ENCODE data around the gene RAB11FIP5. TPM values are rescaled to one million over a fixed set of nuclear protein-coding genes. Genes with fewer than 3 reads are reported as not detected.
"Not testable (repeated sequence)": the region's sequence is repeated elsewhere in the genome, so short reads cannot be mapped to it uniquely, and the experiment has no call there.

RAB11FIP5 gene
- total and polyA plus RNA-seq, 10 of the 15 experiments (the other 5 are each of a cell fraction or from before 2014, with no cell fraction given) = 0.03 to 0.20 (median 0.06) TPM; not detected in 6

DNA sequence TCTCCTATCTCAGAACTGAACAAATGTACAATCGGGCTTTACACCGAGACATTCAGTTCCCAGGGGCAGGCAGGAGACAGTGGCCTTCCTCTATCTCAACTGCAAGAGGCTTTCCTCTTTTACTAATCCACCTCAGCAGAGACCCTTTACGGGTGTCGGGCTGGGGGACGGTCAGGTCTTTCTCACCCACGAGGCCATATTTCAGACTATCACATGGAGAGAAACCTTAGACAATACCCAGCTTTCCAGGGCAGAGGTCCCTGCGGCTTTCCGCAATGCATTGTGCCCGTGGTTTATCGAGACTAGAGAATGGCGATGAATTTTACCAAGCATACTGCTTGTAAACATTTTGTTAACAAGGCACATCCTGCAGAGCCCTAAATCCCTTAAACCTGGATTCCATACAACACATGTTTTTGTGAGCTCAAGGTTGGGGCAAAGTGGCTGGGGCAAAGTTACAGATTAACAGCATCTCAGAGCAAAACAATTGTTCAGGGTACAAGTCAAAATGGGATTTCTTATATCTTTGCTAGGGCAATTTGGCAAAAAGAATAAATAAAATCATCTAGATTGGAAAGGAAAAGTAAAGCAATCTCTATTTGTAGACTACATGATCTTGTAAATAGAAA is 7.0 kb upstream of the RAB11FIP5 start:
- ATAC-seq; H3K4me3 ChIP-seq; H3K9me3 ChIP-seq (replicated peaks; ENCODE audit: control insufficient read depth, insufficient read depth, low read length); H2AFZ ChIP-seq (ENCODE audit: control insufficient read depth, low read depth, low read length); H3K79me2 ChIP-seq (ENCODE audit: control insufficient read depth, insufficient read depth, low read length); FAIRE-seq; H3K9ac ChIP-seq (ENCODE audit: control insufficient read depth, insufficient read depth, low read length); H3K36me3 ChIP-seq (ENCODE audit: control insufficient read depth in 2 of 2, insufficient read depth in 2 of 2, low read length in 1 of 2); BruUV-seq (replicated peaks); H3K27me3 ChIP-seq (replicated peaks in 1 of 2; ENCODE audit: control insufficient read depth in 2 of 2, insufficient read depth in 2 of 2, low read length in 1 of 2); DNase-seq (ENCODE audit: low read depth, low spot score); H3K27ac ChIP-seq (ENCODE audit: control insufficient read depth, insufficient read depth); CTCF ChIA-PET; POLR2A ChIA-PET; H3K4me2 ChIP-seq (ENCODE audit: control insufficient read depth, insufficient read depth); intact Hi-C loops (cut with micrococcal nuclease; ENCODE audit: unreplicated experiment); H3K4me1 ChIP-seq (ENCODE audit: control insufficient read depth, insufficient read depth, low read length); SMC1A ChIA-PET (ENCODE audit: uncharacterized antibody, unreplicated experiment); in situ Hi-C loops (cut with MboI); RAD21 ChIA-PET (ENCODE audit: unreplicated experiment); H4K20me1 ChIP-seq (ENCODE audit: control insufficient read depth, insufficient read depth): not testable (repeated sequence)
- 68% methylated on average over 11 of the region's 11 CpGs for WGBS (ENCODE audit: insufficient coverage, insufficient replicate concordance, low lambda C conversion rate, missing lambda C conversion rate)

DNA sequence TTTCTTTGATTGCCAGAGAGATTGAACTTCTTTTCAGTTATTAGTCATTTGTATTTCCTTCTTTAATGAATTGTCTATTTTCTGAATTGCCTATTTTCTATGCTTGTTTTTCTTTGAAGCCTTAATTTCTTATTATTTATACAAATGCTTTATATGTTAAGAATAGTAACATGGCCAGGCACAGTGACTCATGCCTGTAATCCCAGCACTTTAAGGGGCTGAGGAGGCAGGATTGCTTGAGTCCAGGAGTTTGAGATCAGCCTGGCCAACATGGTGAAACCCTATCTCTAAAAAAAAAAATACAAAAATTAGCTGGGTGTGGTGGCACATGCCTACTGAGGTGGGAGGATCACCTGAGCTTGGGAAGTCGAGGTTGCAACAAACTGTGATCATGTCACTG is 4.7 kb upstream of the RAB11FIP5 start:
- FAIRE-seq (no peak), DNase-seq (ENCODE audit: low read depth, low spot score) (no peak), ATAC-seq (no peak)
- Histone ChIP-seq H3K4me1 (ENCODE audit: control insufficient read depth, insufficient read depth, low read length) (no peaks in the 10 kb centered on the region), H3K27me3 (replicated peaks in 1 of 2; ENCODE audit: control insufficient read depth in 2 of 2, insufficient read depth in 2 of 2, low read length in 1 of 2) (peaks cover 0 to 6% of the 10 kb centered on the region in 2 experiments; a peak in 3 of 4 replicates), H3K4me2 (ENCODE audit: control insufficient read depth, insufficient read depth) (no peak overlapping the region), H3K9me3 (replicated peaks; ENCODE audit: control insufficient read depth, insufficient read depth, low read length) (no peaks in the 10 kb centered on the region), H3K79me2 (ENCODE audit: control insufficient read depth, insufficient read depth, low read length) (no peaks in the 10 kb centered on the region), H3K9ac (ENCODE audit: control insufficient read depth, insufficient read depth, low read length) (no peak overlapping the region), H3K4me3 (no peak overlapping the region), H3K27ac (ENCODE audit: control insufficient read depth, insufficient read depth) (no peak overlapping the region), H2AFZ (ENCODE audit: control insufficient read depth, low read depth, low read length) (no peak overlapping the region), H3K36me3 (ENCODE audit: control insufficient read depth in 2 of 2, insufficient read depth in 2 of 2, low read length in 1 of 2) (no peaks in the 10 kb centered on the region), H4K20me1 (ENCODE audit: control insufficient read depth, insufficient read depth) (no peaks in the 10 kb centered on the region)
- ChIA-PET RAD21 (ENCODE audit: unreplicated experiment) (no interaction called here), POLR2A (no interaction called here), SMC1A (ENCODE audit: uncharacterized antibody, unreplicated experiment) (no interaction called here), CTCF (interaction anchor here (0.7 kb wide), 1 partner anchor 122 kb away, joined by 3 read pairs; no protein-coding TSS in a partner anchor)
- intact Hi-C loops (cut with micrococcal nuclease; ENCODE audit: unreplicated experiment) (no loop called here), in situ Hi-C loops (cut with MboI) (no loop called here)
- TF ChIP-seq CBX5 (IDR thresholded peaks at IDR 0.05; ENCODE audit: low read depth) (no peak), NFYA (IDR thresholded peaks at IDR 0.05; ENCODE audit: borderline replicate concordance, low read depth, low read length) (no peak), POU2F2 (IDR thresholded peaks at IDR 0.05; ENCODE audit: borderline replicate concordance, low read depth, low read length) (no peak)
- WGBS (ENCODE audit: insufficient coverage, insufficient replicate concordance, low lambda C conversion rate, missing lambda C conversion rate) = 0% methylated on average over 1 of the region's 1 CpG
- no TSS peak for BruUV-seq (replicated peaks)
